GM12864 (cell line): ENCODE results near the gene SPNS2.
"Not testable (repeated sequence)": the region's sequence is repeated elsewhere in the genome, so short reads cannot be mapped to it uniquely, and the experiment has no call there.

Experiments used
- DNase-seq: peaks from one replicate; pipeline ENCODE4 v3.0.0-alpha.2; 2011; ENCODE audit warnings: low read depth
- H3K4me3 ChIP-seq: 2 replicates; pipeline ENCODE4 v1.5.1; 2011; ENCODE audit warnings: mild to moderate bottlenecking, low read depth, low read length, control low read depth
- CTCF ChIP-seq: IDR thresholded peaks from 2 replicates; pipeline ENCODE4 v1.5.1; 2011; ENCODE audit warnings: low read depth, mild to moderate bottlenecking, moderate library complexity, low read length, control low read depth, inconsistent platforms; ENCODE audit errors: missing control alignments

Gene SPNS2

GRCh38 chr17:4576729-4577322, 78.1 kb downstream of the SPNS2 start:
- TF ChIP-seq CTCF = no peak
- no peak overlapping the region for H3K4me3 ChIP-seq
- DNase-seq = no peak

GRCh38 chr17:4577386-4577993, 78.8 kb downstream of the SPNS2 start:
- TF ChIP-seq CTCF = no peak
- H3K4me3 ChIP-seq = no peak overlapping the region
- DNase-seq = no peak

- H3K4me3 ChIP-seq, DNase-seq: not testable (repeated sequence)
Observed at GRCh38 chr17:4578349-4578748, 79.7 kb downstream of the SPNS2 start.

GRCh38 chr17:4579678-4580077, 81.0 kb downstream of the SPNS2 start:
- TF ChIP-seq CTCF = no peak
- H3K4me3 ChIP-seq = no peak overlapping the region
- no peak for DNase-seq

GRCh38 chr17:4580291-4580690, 81.6 kb downstream of the SPNS2 start:
- no peak for DNase-seq
- no peak overlapping the region for H3K4me3 ChIP-seq
- TF ChIP-seq CTCF = no peak

GRCh38 chr17:4582101-4582501, 83.4 kb downstream of the SPNS2 start:
- DNase-seq = no peak
- no peak overlapping the region for H3K4me3 ChIP-seq
- no peak for TF ChIP-seq CTCF

GRCh38 chr17:4582691-4583090, 84.0 kb downstream of the SPNS2 start:
- H3K4me3 ChIP-seq = no peak overlapping the region
- DNase-seq = no peak
- no peak for TF ChIP-seq CTCF
